Mesangial cell (primary cell): Measurements from ENCODE around the gene CD46. TPM values are rescaled to one million over a fixed set of nuclear protein-coding genes. Genes with fewer than 3 reads are reported as not detected.

Source experiments
- total RNA-seq: library from RNA; depleted of rRNA; stranded (reverse); fragments of >200 nt; gene quantifications from 2 replicates; pipeline ENCODE4 v1.2.3, GENCODE V29; 2015

Gene CD46
- 62.7 and 66.9 TPM in 2 replicates for total RNA-seq

DNA sequence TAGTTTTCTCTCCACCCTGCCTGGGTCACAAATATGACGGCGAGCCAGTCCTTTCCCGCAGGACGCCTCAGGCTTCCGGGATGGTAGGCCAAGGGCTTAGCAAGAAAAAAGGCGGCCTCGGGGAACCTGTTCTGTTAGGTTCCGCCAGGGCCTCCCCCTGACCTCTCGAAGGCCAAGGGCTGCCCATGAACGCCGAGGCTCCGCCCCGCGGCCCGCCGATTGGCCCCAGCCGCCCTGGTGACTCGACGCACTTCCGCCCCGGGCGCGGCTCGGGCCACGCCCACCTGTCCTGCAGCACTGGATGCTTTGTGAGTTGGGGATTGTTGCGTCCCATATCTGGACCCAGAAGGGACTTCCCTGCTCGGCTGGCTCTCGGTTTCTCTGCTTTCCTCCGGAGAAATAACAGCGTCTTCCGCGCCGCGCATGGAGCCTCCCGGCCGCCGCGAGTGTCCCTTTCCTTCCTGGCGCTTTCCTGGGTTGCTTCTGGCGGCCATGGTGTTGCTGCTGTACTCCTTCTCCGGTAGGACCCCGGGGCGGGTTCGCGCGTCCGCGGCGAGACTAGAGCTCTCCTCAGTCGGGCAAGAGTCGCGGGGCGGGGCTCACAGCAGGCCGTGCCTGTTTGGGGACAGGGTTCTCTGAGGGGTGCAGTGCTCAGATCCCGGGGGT lies at the start of gene CD46:
Gene CD46 (plus strand): TSS at position 265 of the 666 bp plus-strand sequence. CDS start 159 bp downstream, at position 424.

Other genes starting within 250 kb of the CD46 start
- not detected in 2 replicates for gene CR1L, start 106.9 kb upstream of the CD46 start, total RNA-seq
- 0.16 TPM in 1 of 2 replicates, not detected in the other for gene CD34, start 159.1 kb downstream of the CD46 start, total RNA-seq